Measurements from ENCODE around the gene ADGRB3. TPM values are rescaled to one million over a fixed set of nuclear protein-coding genes. Genes with fewer than 3 reads are reported as not detected.

ADGRB3 gene
- polyA plus RNA-seq, 1 of the 3 experiments (the other 2 are of a cell fraction): 0.12 TPM

DNA sequence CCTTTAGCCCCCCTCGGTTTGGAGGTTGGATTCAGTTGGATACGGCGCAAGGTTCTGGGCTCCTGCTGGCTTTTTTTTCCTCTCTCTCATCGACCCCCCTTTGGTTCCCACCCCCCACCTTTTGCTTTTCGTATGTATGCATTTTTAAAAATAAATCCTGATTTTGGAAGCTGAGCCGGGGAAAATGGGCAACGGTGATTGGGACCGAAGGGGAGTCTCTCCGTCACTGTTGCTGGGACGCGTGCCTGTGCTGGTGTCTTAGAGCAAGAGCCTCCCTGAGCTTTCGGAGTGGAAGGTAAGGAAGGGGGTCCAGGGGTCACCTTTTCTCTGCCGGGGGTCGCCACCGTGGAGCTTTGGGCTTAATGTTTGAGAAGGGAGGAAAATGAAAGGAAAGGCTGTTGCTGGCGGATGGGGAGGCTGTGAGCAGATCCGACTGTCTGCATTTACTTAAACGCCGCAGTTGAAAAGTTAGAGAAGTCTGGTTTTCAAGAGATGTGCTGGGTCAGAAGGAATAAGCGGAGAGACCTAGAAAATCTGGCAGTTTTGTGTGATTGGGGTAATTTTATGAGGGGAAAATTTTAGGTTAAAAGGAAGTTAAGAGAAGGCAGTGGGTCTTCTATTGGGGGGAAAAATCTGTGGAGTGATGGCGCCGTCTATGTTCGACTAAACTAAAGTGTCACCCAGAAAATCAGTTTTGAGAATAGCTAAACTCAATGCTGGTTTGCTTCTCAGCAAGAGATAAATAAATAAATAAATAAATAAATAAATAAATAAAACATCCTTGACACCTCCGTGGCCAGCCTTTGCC, 828 bp downstream of the ADGRB3 start:
- Histone ChIP-seq H3K79me2 (ENCODE audit: insufficient read depth) (no peaks in the 10 kb centered on the region), H3K9ac (no peak overlapping the region; the same call in 1 of the 2 replicates), H3F3A (replicated peaks; ENCODE audit: insufficient read depth) (peaks cover 4% of the 10 kb centered on the region), H3K27ac (ENCODE audit: low read depth in 2 of 2, low read length in 1 of 2) (peak overlapping the region in 1 of 2 experiments; percentile 95; a peak in 2 of 4 replicates), H4K20me1 (ENCODE audit: insufficient read depth) (no peaks in the 10 kb centered on the region), H3K9me2 (no peaks in the 10 kb centered on the region), H3K4me3 (ENCODE audit: low read depth in 2 of 2, low read length in 1 of 2) (peak overlapping the region; percentile 64 to 70), H2AFZ (ENCODE audit: low read depth) (peak overlapping the region; percentile 86), H3K36me3 (replicated peaks in 1 of 2; ENCODE audit: control insufficient read depth in 1 of 2, insufficient read depth in 2 of 2, low read length in 1 of 2) (no peaks in the 10 kb centered on the region), H3K9me3 (no peaks in the 10 kb centered on the region), H3K4me1 (ENCODE audit: control insufficient read depth in 1 of 2, insufficient read depth in 2 of 2, low read depth in 1 of 2, low read length in 1 of 2) (peaks cover 0 to 18% of the 10 kb centered on the region in 2 experiments; a peak in 3 of 4 replicates), H3K4me2 (peak overlapping the region; percentile 88), H3K27me3 (ENCODE audit: insufficient read depth) (peaks cover 5% of the 10 kb centered on the region; the same call in 1 of the 2 replicates)
- DNase-seq: peak; percentile 44
- 2% methylated on average over 24 of the region's 24 CpGs for WGBS (ENCODE audit: low lambda C conversion rate)
- CTCF ChIA-PET: interaction anchor here (0.6 to 10.2 kb wide), 23 partner anchors 9 to 1973 kb away, joined by 3 to 153 read pairs (median 4); no protein-coding TSS in a partner anchor
- TF ChIP-seq, protein P1, sequence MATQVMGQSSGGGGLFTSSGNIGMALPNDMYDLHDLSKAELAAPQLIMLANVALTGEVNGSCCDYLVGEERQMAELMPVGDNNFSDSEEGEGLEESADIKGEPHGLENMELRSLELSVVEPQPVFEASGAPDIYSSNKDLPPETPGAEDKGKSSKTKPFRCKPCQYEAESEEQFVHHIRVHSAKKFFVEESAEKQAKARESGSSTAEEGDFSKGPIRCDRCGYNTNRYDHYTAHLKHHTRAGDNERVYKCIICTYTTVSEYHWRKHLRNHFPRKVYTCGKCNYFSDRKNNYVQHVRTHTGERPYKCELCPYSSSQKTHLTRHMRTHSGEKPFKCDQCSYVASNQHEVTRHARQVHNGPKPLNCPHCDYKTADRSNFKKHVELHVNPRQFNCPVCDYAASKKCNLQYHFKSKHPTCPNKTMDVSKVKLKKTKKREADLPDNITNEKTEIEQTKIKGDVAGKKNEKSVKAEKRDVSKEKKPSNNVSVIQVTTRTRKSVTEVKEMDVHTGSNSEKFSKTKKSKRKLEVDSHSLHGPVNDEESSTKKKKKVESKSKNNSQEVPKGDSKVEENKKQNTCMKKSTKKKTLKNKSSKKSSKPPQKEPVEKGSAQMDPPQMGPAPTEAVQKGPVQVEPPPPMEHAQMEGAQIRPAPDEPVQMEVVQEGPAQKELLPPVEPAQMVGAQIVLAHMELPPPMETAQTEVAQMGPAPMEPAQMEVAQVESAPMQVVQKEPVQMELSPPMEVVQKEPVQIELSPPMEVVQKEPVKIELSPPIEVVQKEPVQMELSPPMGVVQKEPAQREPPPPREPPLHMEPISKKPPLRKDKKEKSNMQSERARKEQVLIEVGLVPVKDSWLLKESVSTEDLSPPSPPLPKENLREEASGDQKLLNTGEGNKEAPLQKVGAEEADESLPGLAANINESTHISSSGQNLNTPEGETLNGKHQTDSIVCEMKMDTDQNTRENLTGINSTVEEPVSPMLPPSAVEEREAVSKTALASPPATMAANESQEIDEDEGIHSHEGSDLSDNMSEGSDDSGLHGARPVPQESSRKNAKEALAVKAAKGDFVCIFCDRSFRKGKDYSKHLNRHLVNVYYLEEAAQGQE (IDR thresholded peaks at IDR 0.05; ENCODE audit: low read depth, low read length): no peak
- TF ChIP-seq RFX5 (IDR thresholded peaks at IDR 0.05; ENCODE audit: low read length) (peak; percentile 94), FOXJ3 (CRISPR knock-in tag; IDR thresholded peaks at IDR 0.05) (no peak), RAD21 (IDR thresholded peaks at IDR 0.05; ENCODE audit: low read length) (peak; percentile 63)
- POLR2A ChIA-PET: interaction anchor here (0.6 to 1.8 kb wide), 7 partner anchors 76 to 1722 kb away, joined by 3 to 7 read pairs (median 4); no protein-coding TSS in a partner anchor

DNA sequence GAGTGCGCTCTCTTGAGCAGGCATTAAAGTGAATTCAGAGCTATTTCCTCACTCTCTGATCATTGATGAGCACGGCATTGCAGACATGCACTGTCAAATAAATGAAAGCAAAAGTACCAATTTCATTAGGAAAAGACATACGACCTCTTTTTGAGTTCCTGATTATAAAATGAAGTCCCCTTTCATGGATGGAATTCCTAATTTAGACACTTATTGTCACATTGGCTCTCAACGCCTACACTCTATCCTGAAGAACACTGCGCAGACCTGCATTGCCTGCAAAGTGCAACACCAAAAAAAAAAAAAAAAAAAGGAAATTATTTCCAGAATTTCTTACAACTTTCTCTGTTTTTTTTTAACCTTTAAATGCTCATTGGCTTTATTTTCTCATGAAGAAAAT, 1.6 kb downstream of the ADGRB3 start:
- H3K4me2 ChIP-seq: no peak overlapping the region

More for the DNA sequence above, 1.6 kb downstream of the ADGRB3 start:
- POLR2A ChIA-PET: no interaction called here
- CTCF ChIA-PET: interaction anchor here (0.7 to 10.2 kb wide), 16 partner anchors 14 to 1029 kb away, joined by 3 to 153 read pairs (median 4); no protein-coding TSS in a partner anchor
- DNase-seq: no peak
- 53% methylated on average over 5 of the region's 5 CpGs for WGBS (ENCODE audit: low lambda C conversion rate)
- Histone ChIP-seq H3K27me3 (ENCODE audit: insufficient read depth) (peaks cover 5% of the 10 kb centered on the region; the same call in 1 of the 2 replicates), H3K9ac (no peak overlapping the region), H2AFZ (ENCODE audit: low read depth) (no peak overlapping the region), H3K36me3 (replicated peaks in 1 of 2; ENCODE audit: control insufficient read depth in 1 of 2, insufficient read depth in 2 of 2, low read length in 1 of 2) (no peaks in the 10 kb centered on the region), H4K20me1 (ENCODE audit: insufficient read depth) (no peaks in the 10 kb centered on the region), H3F3A (replicated peaks; ENCODE audit: insufficient read depth) (peaks cover 4% of the 10 kb centered on the region), H3K79me2 (ENCODE audit: insufficient read depth) (no peaks in the 10 kb centered on the region), H3K4me1 (ENCODE audit: control insufficient read depth in 1 of 2, insufficient read depth in 2 of 2, low read depth in 1 of 2, low read length in 1 of 2) (peaks cover 0 to 18% of the 10 kb centered on the region in 2 experiments; a peak in 3 of 4 replicates), H3K9me3 (no peaks in the 10 kb centered on the region), H3K9me2 (no peaks in the 10 kb centered on the region), H3K27ac (ENCODE audit: low read depth in 2 of 2, low read length in 1 of 2) (peak overlapping the region in 1 of 2 experiments; percentile 95; a peak in 2 of 4 replicates), H3K4me3 (ENCODE audit: low read depth in 2 of 2, low read length in 1 of 2) (peak overlapping the region in 1 of 2 experiments; percentile 64; a peak in 2 of 4 replicates)
- TF ChIP-seq ELF1 (IDR thresholded peaks at IDR 0.05) (no peak), FOXM1 (IDR thresholded peaks at IDR 0.05; ENCODE audit: low read depth) (no peak)
- TF ChIP-seq, protein P2, sequence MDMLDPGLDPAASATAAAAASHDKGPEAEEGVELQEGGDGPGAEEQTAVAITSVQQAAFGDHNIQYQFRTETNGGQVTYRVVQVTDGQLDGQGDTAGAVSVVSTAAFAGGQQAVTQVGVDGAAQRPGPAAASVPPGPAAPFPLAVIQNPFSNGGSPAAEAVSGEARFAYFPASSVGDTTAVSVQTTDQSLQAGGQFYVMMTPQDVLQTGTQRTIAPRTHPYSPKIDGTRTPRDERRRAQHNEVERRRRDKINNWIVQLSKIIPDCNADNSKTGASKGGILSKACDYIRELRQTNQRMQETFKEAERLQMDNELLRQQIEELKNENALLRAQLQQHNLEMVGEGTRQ (IDR thresholded peaks at IDR 0.05; ENCODE audit: borderline replicate concordance, low read depth, low read length): no peak
- TF ChIP-seq, protein P3, sequence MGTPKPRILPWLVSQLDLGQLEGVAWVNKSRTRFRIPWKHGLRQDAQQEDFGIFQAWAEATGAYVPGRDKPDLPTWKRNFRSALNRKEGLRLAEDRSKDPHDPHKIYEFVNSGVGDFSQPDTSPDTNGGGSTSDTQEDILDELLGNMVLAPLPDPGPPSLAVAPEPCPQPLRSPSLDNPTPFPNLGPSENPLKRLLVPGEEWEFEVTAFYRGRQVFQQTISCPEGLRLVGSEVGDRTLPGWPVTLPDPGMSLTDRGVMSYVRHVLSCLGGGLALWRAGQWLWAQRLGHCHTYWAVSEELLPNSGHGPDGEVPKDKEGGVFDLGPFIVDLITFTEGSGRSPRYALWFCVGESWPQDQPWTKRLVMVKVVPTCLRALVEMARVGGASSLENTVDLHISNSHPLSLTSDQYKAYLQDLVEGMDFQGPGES (IDR thresholded peaks at IDR 0.05; ENCODE audit: low read depth, low read length): no peak
